Loucy (cell line): ENCODE data around the gene TSHZ2.

Experiments
- H2AFZ ChIP-seq: fragments of 200-600 bp; sonication (generic); 2 replicates; pipeline ENCODE4 v1.6.0; 2016; ENCODE audit warnings: antibody characterized with exemption, mild to moderate bottlenecking, low read length, moderate library complexity
- H3F3A ChIP-seq: fragments of 200-600 bp; 2 replicates; pipeline ENCODE4 v1.6.0; 2016; ENCODE audit warnings: antibody characterized with exemption, low read depth, mild to moderate bottlenecking
- H3K27me3 ChIP-seq: fragments of 200-600 bp; sonication (generic); 2 replicates; pipeline ENCODE4 v1.6.1; 2014; ENCODE audit warnings: low read length, mild to moderate bottlenecking; ENCODE audit not compliant: insufficient read depth, poor library complexity, severe bottlenecking
- H3K36me3 ChIP-seq: fragments of 200-600 bp; sonication (generic); 2 replicates; pipeline ENCODE4 v1.6.1; 2016; ENCODE audit warnings: low read length; ENCODE audit not compliant: insufficient read depth
- H3K4me1 ChIP-seq: fragments of 200-600 bp; sonication (generic); 2 replicates; pipeline ENCODE4 v1.5.1; 2014; ENCODE audit warnings: low read length, mild to moderate bottlenecking; ENCODE audit not compliant: insufficient read depth, poor library complexity, severe bottlenecking
- H3K4me2 ChIP-seq: fragments of 200-600 bp; sonication (generic); 2 replicates; pipeline ENCODE4 v1.6.0; 2014; ENCODE audit warnings: antibody characterized with exemption, low read length, low read depth, mild to moderate bottlenecking; ENCODE audit not compliant: poor library complexity, severe bottlenecking
- H3K4me3 ChIP-seq: fragments of 200-600 bp; sonication (generic); 2 replicates; pipeline ENCODE4 v1.5.1; 2014; ENCODE audit warnings: low read length, mild to moderate bottlenecking, mixed read lengths; ENCODE audit not compliant: poor library complexity, severe bottlenecking
- H3K79me2 ChIP-seq: fragments of 200-600 bp; sonication (generic); 2 replicates; pipeline ENCODE4 v1.6.1; 2014; ENCODE audit warnings: low read length; ENCODE audit not compliant: insufficient read depth
- H3K9ac ChIP-seq: fragments of 200-600 bp; sonication (generic); 2 replicates; pipeline ENCODE4 v1.6.0; 2014; ENCODE audit warnings: mild to moderate bottlenecking, low read depth, low read length, moderate library complexity; ENCODE audit not compliant: poor library complexity, severe bottlenecking
- H3K9me2 ChIP-seq: fragments of 200-600 bp; sonication (generic); replicated peaks from 2 replicates; pipeline ENCODE4 v1.6.1; 2016; ENCODE audit warnings: low read depth, low read length, mixed read lengths
- H3K9me3 ChIP-seq: fragments of 200-600 bp; sonication (generic); 2 replicates; pipeline ENCODE4 v1.6.1; 2014; ENCODE audit warnings: mild to moderate bottlenecking, antibody characterized with exemption, low read length, low read depth; ENCODE audit not compliant: insufficient read depth
- H4K20me1 ChIP-seq: fragments of 200-600 bp; sonication (generic); 2 replicates; pipeline ENCODE4 v1.6.0; 2014; ENCODE audit warnings: antibody characterized with exemption, low read length, mild to moderate bottlenecking; ENCODE audit not compliant: insufficient read depth, poor library complexity, severe bottlenecking
- EZH2phosphoT487 ChIP-seq: fragments of 200-600 bp; IDR thresholded peaks from 2 replicates; pipeline ENCODE4 v1.6.1; 2018; ENCODE audit warnings: antibody characterized with exemption, mild to moderate bottlenecking, moderate library complexity, borderline replicate concordance
- TF ChIP-seq, protein P1 (sequence below): fragments of 200-600 bp; sonication (generic); conservative IDR thresholded peaks from 2 replicates; pipeline ENCODE4 v1.5.1; 2014; ENCODE audit warnings: mild to moderate bottlenecking, antibody characterized with exemption, low read length

The TSHZ2 gene

DNA sequence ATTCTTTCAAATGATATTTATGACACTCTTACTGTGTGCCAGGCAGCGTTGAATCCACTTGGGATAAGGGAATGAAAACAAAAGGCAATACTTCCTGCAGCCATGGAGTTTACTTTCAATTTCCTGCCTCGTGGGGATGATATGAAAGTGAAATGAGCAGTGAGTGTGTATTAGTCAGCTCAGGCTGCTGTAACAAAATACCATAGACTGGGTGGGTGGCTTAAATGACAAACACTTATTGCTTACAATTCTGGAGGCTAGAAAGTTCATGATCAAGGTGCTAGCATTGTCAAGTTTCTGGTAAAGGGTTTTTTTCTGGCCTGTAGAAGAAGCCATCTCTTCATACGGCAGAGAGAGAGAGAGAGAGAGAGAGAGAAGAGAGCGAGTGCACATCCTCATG lies 41.7 kb downstream of the TSHZ2 start:
- TF ChIP-seq, protein P1, sequence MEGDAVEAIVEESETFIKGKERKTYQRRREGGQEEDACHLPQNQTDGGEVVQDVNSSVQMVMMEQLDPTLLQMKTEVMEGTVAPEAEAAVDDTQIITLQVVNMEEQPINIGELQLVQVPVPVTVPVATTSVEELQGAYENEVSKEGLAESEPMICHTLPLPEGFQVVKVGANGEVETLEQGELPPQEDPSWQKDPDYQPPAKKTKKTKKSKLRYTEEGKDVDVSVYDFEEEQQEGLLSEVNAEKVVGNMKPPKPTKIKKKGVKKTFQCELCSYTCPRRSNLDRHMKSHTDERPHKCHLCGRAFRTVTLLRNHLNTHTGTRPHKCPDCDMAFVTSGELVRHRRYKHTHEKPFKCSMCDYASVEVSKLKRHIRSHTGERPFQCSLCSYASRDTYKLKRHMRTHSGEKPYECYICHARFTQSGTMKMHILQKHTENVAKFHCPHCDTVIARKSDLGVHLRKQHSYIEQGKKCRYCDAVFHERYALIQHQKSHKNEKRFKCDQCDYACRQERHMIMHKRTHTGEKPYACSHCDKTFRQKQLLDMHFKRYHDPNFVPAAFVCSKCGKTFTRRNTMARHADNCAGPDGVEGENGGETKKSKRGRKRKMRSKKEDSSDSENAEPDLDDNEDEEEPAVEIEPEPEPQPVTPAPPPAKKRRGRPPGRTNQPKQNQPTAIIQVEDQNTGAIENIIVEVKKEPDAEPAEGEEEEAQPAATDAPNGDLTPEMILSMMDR = no peak
- no peak for TF ChIP-seq EZH2phosphoT487
- H3K4me2 ChIP-seq = no peak overlapping the region

DNA sequence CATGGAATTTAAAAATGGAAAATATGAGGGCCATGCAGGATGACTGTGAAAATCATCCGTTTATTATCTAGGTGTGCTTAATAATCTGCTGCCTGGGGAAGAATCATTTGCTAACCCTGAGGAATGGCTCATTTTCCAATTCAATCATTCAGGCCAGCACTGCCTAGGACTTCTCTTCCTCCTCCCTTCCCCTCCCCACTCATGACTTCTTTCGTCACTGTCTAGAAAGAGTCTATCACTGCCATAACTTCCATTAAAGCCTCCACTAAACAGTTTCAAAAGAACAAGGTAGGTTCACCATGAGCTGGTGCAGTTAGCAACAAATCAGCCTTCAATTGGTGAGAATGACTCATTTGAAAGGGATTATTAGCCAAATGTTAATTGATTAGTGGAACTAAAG lies 43.9 kb downstream of the TSHZ2 start:
- H3K9me2 ChIP-seq = no peaks in the 10 kb centered on the region
- no peaks in the 10 kb centered on the region for H4K20me1 ChIP-seq
- H3K4me2 ChIP-seq = no peak overlapping the region
- no peaks in the 10 kb centered on the region for H3K36me3 ChIP-seq
- no peaks in the 10 kb centered on the region for H3K9me3 ChIP-seq
- H3K4me3 ChIP-seq = no peak overlapping the region
- H3F3A ChIP-seq = no peaks in the 10 kb centered on the region
- no peaks in the 10 kb centered on the region for H3K79me2 ChIP-seq
- no peak for TF ChIP-seq EZH2phosphoT487
- TF ChIP-seq, protein P1 = no peak
- H3K27me3 ChIP-seq = no peaks in the 10 kb centered on the region
- H3K4me1 ChIP-seq = no peaks in the 10 kb centered on the region
- H2AFZ ChIP-seq = no peak overlapping the region
- H3K9ac ChIP-seq = no peak overlapping the region

More for the DNA sequence above, 41.7 kb downstream of the TSHZ2 start:
- H4K20me1 ChIP-seq = no peaks in the 10 kb centered on the region
- H3K4me1 ChIP-seq = no peaks in the 10 kb centered on the region
- no peaks in the 10 kb centered on the region for H3F3A ChIP-seq
- no peaks in the 10 kb centered on the region for H3K9me3 ChIP-seq
- H3K9ac ChIP-seq = no peak overlapping the region
- H3K9me2 ChIP-seq = no peaks in the 10 kb centered on the region
- no peak overlapping the region for H3K4me3 ChIP-seq
- H3K36me3 ChIP-seq = no peaks in the 10 kb centered on the region
- no peaks in the 10 kb centered on the region for H3K27me3 ChIP-seq
- no peaks in the 10 kb centered on the region for H3K79me2 ChIP-seq
- H2AFZ ChIP-seq = no peak overlapping the region

DNA sequence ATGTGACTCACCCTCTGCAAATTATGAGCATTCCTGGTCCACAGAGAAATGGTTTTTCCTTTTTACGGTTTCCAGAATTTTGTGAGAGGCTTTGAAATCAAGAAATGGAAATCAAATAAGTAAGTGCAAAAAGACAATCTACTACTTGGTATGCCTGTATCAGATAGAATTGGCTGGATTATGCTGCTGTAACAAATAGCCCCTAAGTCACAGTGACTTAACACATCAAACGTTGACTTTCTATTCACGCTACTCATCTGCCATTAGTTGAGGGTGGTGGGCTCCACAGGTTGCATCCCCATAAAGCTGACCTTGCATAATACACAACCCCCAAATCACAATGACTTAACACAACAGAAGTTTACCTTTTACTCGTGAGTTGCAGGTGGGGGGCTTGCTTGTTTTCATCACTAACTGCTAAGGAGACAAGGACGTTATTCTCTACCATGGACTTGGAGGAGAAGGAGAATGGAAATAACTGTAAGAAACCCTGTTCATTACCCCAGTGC lies 44.4 kb downstream of the TSHZ2 start:
- no peak overlapping the region for H3K9ac ChIP-seq
- H2AFZ ChIP-seq = no peak overlapping the region
- no peaks in the 10 kb centered on the region for H3K79me2 ChIP-seq
- H4K20me1 ChIP-seq = no peaks in the 10 kb centered on the region
- H3K4me1 ChIP-seq = no peaks in the 10 kb centered on the region
- TF ChIP-seq EZH2phosphoT487 = no peak
- TF ChIP-seq, protein P1 = no peak
- no peaks in the 10 kb centered on the region for H3F3A ChIP-seq
- no peaks in the 10 kb centered on the region for H3K36me3 ChIP-seq
- H3K4me2 ChIP-seq = no peak overlapping the region
- H3K9me2 ChIP-seq = no peaks in the 10 kb centered on the region
- H3K9me3 ChIP-seq = no peaks in the 10 kb centered on the region
- no peaks in the 10 kb centered on the region for H3K27me3 ChIP-seq
- no peak overlapping the region for H3K4me3 ChIP-seq
